HCT116 (cell line): ENCODE measurements around the gene FREY1. TPM values are rescaled to one million over a fixed set of nuclear protein-coding genes. Genes with fewer than 3 reads are reported as not detected.

Experiments used
- ATAC-seq: fragments of 200-7000 bp; cut with Tn5 transposase; 2 replicates; pipeline ENCODE4 v1.9.1; 2020; ENCODE audit warnings: mild to moderate bottlenecking, moderate library complexity
- BruUV-seq: library from RNA; stranded (reverse); fragments of 400-500 nt; replicated peaks from 2 replicates; lab custom pipeline; 2021; lab: Mats Ljungman, UMichigan
- CTCF ChIA-PET: fragments of 300-600 bp; sonication (Branson Sonifier 250); formaldehyde crosslinking; loops from one replicate; lab custom pipeline; 2021; ENCODE audit warnings: antibody characterized with exemption; lab: Charles Lee
- POLR2A ChIA-PET: fragments of 300-600, 350-600 bp; sonication (Branson Sonifier 250); formaldehyde crosslinking; loops from one replicate; lab custom pipeline; 2021; ENCODE audit warnings: antibody characterized with exemption; lab: Charles Lee
- RAD21 ChIA-PET, 2 experiments: fragments of 300-600 bp; sonication (Branson Sonifier 250); formaldehyde crosslinking; loops; one replicate each; lab custom pipeline; 2023; ENCODE audit warnings: low total read pairs in 2 of 2; ENCODE audit not compliant: uncharacterized antibody in 2 of 2, unreplicated experiment in 2 of 2, low non-redundant PET in 1 of 2; lab: Charles Lee
- DNase-seq: peaks from one replicate; pipeline ENCODE4 v3.0.0-alpha.2; 2010; ENCODE audit warnings: low read depth, low spot score
- H2AFZ ChIP-seq: fragments of 200-600 bp; shearing (Covaris generic), sonication (generic); 2 replicates; pipeline ENCODE4 v1.6.1; 2017; ENCODE audit warnings: low read depth, mixed run types, mixed read lengths, antibody characterized with exemption, low read length; ENCODE audit not compliant: poor library complexity, severe bottlenecking
- H3K27ac ChIP-seq: 2 replicates; pipeline ENCODE4 v1.5.1; 2012; ENCODE audit warnings: low read depth, low read length
- H3K27me3 ChIP-seq: fragments of 200-600 bp; sonication (generic); 2 replicates; pipeline ENCODE4 v1.6.1; 2016; ENCODE audit warnings: mixed run types, low read length, mixed read lengths; ENCODE audit not compliant: insufficient read depth
- H3K36me3 ChIP-seq, 2 experiments: fragments of 200-500 bp in 1 of 2; fragments of 200-600 bp in 1 of 2; sonication (Bioruptor generic) in 1 of 2; sonication (generic) in 1 of 2; 2 replicates each; pipeline versions ENCODE4 v1.5.1 to v1.6.1; 2014 to 2016; ENCODE audit warnings: low read length in 2 of 2, inconsistent platforms in 1 of 2, mixed read lengths in 1 of 2, mixed run types in 1 of 2; ENCODE audit not compliant: insufficient read depth in 2 of 2, control insufficient read depth in 1 of 2
- H3K4me1 ChIP-seq, 2 experiments: fragments of 200-600 bp in 1 of 2; sonication (generic) in 1 of 2; 2 replicates each; pipeline versions ENCODE4 v1.5.1 to v1.6.1; 2012 to 2017; ENCODE audit warnings: low read length in 2 of 2, inconsistent platforms in 1 of 2, mild to moderate bottlenecking in 1 of 2, mixed read lengths in 1 of 2, mixed run types in 1 of 2, moderate library complexity in 1 of 2; ENCODE audit not compliant: insufficient read depth in 2 of 2, control insufficient read depth in 1 of 2
- H3K4me2 ChIP-seq: fragments of 200-600 bp; sonication (generic); 2 replicates; pipeline ENCODE4 v1.6.1; 2017; ENCODE audit warnings: mixed run types, low read length, mixed read lengths
- H3K4me3 ChIP-seq, 2 experiments: fragments of 200-600 bp in 1 of 2; sonication (generic) in 1 of 2; replicated peaks in 1 of 2; 2 replicates each; pipeline ENCODE4 v1.5.1; 2011 to 2016; ENCODE audit warnings: low read length in 2 of 2, control low read depth in 1 of 2, low read depth in 1 of 2, mild to moderate bottlenecking in 1 of 2, mixed read lengths in 1 of 2, mixed run types in 1 of 2
- H3K79me2 ChIP-seq: fragments of 200-600 bp; sonication (generic); 2 replicates; pipeline ENCODE4 v1.6.1; 2017; ENCODE audit warnings: mild to moderate bottlenecking, mixed run types, low read length, moderate library complexity, mixed read lengths; ENCODE audit not compliant: insufficient read depth
- H3K9ac ChIP-seq: fragments of 200-600 bp; sonication (generic); 2 replicates; pipeline ENCODE4 v1.6.1; 2016; ENCODE audit warnings: low read length, mixed read lengths
- H3K9me2 ChIP-seq: fragments of 200-600 bp; sonication (generic), shearing (Covaris generic); 2 replicates; pipeline ENCODE4 v1.6.1; 2017; ENCODE audit warnings: mixed run types, mild to moderate bottlenecking, moderate library complexity; ENCODE audit not compliant: insufficient read depth
- H3K9me3 ChIP-seq, 2 experiments: fragments of 200-500 bp in 1 of 2; fragments of 200-600 bp in 1 of 2; sonication (Bioruptor generic) in 1 of 2; sonication (generic) in 1 of 2; 2 replicates each; pipeline ENCODE4 v1.6.1; 2014 to 2017; ENCODE audit warnings: low read length in 2 of 2, mixed read lengths in 2 of 2, inconsistent platforms in 1 of 2, low read depth in 1 of 2, mild to moderate bottlenecking in 1 of 2, mixed run types in 1 of 2, moderate library complexity in 1 of 2; ENCODE audit not compliant: control insufficient read depth in 1 of 2, insufficient read depth in 1 of 2
- H4K20me1 ChIP-seq: fragments of 200-600 bp; sonication (generic), shearing (Covaris generic); 2 replicates; pipeline ENCODE4 v1.6.1; 2017; ENCODE audit warnings: mixed run types, mild to moderate bottlenecking, moderate library complexity; ENCODE audit not compliant: insufficient read depth
- CEBPB ChIP-seq: IDR thresholded peaks from 2 replicates; pipeline ENCODE4 v1.6.1; 2012; ENCODE audit warnings: low read depth
- ELF1 ChIP-seq: IDR thresholded peaks from 2 replicates; pipeline ENCODE4 v1.6.1; 2012; ENCODE audit warnings: low read depth, borderline replicate concordance
- EZH2phosphoT487 ChIP-seq: fragments of 200-600 bp; IDR thresholded peaks from 2 replicates; pipeline ENCODE4 v1.6.1; 2018; ENCODE audit warnings: antibody characterized with exemption, borderline replicate concordance
- JUND ChIP-seq: IDR thresholded peaks from 2 replicates; pipeline ENCODE4 v1.6.1; 2012
- POLR2A ChIP-seq: IDR thresholded peaks from 2 replicates; pipeline ENCODE4 v1.7.0; 2011; ENCODE audit warnings: borderline replicate concordance; ENCODE audit not compliant: insufficient read depth, insufficient read length; ENCODE audit errors: extremely low read depth
- SIN3A ChIP-seq: IDR thresholded peaks from 2 replicates; pipeline ENCODE4 v1.6.1; 2012; ENCODE audit warnings: low read depth
- SRF ChIP-seq: IDR thresholded peaks from 2 replicates; pipeline ENCODE4 v1.6.1; 2012; ENCODE audit warnings: low read depth
- YY1 ChIP-seq: IDR thresholded peaks from 2 replicates; pipeline ENCODE4 v1.6.1; 2011; ENCODE audit warnings: low read length, low read depth, moderate library complexity, mild to moderate bottlenecking; ENCODE audit not compliant: insufficient replicate concordance; ENCODE audit errors: extremely low read depth
- intact Hi-C: fragments of 100-400 bp; cut with micrococcal nuclease; formaldehyde crosslinking; loops from 2 replicates; pipeline ENCODE4 v1.10.0; 2022
- total RNA-seq: library from RNA; stranded (reverse); gene quantifications from one replicate; pipeline ENCODE4 v1.2.1, GENCODE V29; 2021; ENCODE audit not compliant: unreplicated experiment
- TF ChIP-seq, protein P1 (sequence below): IDR thresholded peaks from 2 replicates; pipeline ENCODE4 v1.6.1; 2012
- TF ChIP-seq, protein P2 (sequence below): IDR thresholded peaks from 2 replicates; pipeline ENCODE4 v1.6.1; 2012
- TF ChIP-seq, protein P3 (sequence below), 3 experiments: fragments of 200-600 bp in 1 of 3; sonication (generic) in 1 of 3; IDR thresholded peaks in 2 of 3; conservative IDR thresholded peaks in 1 of 3; 2 replicates each; pipeline ENCODE4 v1.5.1; 2012 to 2017; ENCODE audit warnings: low read depth in 2 of 3, low read length in 2 of 3, antibody characterized with exemption in 1 of 3, borderline replicate concordance in 1 of 3, control low read depth in 1 of 3, mild to moderate bottlenecking in 1 of 3, mixed read lengths in 1 of 3, mixed run types in 1 of 3, moderate library complexity in 1 of 3; ENCODE audit not compliant: insufficient read depth in 1 of 3
- TF ChIP-seq, protein P4 (sequence below): IDR thresholded peaks from 2 replicates; pipeline ENCODE4 v1.6.1; 2012; ENCODE audit warnings: low read depth

Gene FREY1
- total RNA-seq, 1 experiment from 2014 or later = 0.96 TPM

DNA sequence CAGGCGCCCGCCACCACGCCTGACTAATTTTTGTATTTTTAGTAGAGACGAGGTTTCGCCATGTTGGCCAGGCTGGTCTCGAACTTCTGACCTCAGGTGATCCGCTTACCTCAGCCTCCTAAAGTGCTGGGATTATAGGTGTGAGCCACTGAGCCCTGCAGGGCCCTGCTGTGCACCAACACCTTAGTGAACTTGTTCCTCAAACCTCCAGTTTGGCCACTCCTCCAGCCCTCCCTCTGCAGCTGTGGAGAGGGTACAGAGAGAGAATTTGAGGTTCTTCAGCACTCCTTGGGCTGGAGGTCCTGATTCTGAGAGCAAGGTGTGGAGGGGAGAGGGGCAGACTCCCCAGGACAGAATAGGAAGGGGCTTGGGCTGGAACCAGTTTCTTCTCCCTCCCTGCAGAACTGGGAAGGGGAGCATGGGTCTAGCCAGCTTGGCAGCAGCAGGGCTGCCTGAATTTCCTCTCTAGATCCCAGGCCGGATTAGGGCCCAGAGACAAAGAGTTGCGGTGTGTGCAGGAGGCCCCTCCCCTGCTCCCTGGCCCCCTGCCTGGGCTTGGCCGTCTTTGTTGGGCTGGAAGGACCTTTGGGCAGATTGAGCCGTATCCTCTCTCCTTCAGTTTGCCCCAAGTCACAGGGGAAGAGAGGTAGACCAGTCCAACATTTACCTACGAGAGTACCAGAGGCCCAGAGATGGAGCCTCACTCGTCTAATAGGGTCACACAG, 12.9 kb upstream of the FREY1 start:
- ChIA-PET CTCF (no interaction called here), POLR2A (no interaction called here)
- ATAC-seq = no peak

DNA sequence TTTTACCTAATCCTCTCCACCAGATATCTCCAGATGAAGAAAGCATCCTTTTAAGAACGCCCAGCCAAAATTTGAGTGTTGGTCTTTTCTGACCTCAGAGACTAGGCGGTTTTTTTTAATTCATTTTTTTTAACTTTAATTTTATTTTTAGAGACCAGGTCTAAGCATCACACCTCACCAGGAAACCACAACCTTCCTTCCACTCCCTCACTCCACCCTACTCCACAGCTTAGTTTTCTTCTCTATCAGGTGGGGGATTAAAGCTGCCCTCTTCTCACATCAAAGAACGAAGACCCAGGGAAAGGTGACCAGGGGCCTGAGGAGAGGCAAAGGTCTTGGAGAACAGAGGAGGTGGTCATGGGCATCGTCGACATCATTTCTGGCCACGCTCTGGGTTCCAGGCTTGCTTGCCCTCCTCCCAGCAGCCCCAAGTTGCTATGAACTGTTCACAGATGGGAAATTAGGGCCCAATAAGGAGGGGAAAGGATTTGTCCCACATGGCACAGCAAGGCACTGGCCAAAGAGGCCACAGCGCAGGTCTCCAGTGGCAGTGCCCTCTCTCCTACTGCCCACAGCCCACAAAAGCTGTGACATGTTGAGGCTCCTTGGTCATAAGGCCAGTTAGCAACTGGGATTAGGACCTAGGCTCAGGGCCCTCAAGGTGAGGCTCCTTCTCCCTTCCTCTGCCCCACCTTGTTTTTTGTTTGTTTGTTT, 12.0 kb upstream of the FREY1 start:
- intact Hi-C loops = no loop called here
- POLR2A ChIA-PET = interaction anchor here (1.1 kb wide), 1 partner anchor 319 kb away, joined by 3 read pairs; no protein-coding TSS in a partner anchor
- Histone ChIP-seq H3K36me3 (peaks cover 0 to 3% of the 10 kb centered on the region in 2 experiments; a peak in 2 of 4 replicates), H3K4me3 (peak overlapping the region; percentile 84 to 95), H4K20me1 (no peaks in the 10 kb centered on the region), H3K4me2 (peak overlapping the region; percentile 93), H3K27ac (peak overlapping the region; percentile 85; the same call in 1 of the 2 replicates), H3K9ac (0 out of 2 replicates have a peak overlapping the region, but pooled peaks have one; percentile 80), H2AFZ (peak overlapping the region; percentile 40), H3K4me1 (peaks cover 17 to 31% of the 10 kb centered on the region in 2 experiments), H3K9me2 (no peaks in the 10 kb centered on the region), H3K79me2 (peaks cover 19% of the 10 kb centered on the region), H3K27me3 (no peaks in the 10 kb centered on the region), H3K9me3 (no peaks in the 10 kb centered on the region)
- ATAC-seq = no peak
- RAD21 ChIA-PET = no interaction called here
- BruUV-seq = no TSS peak
- no peak for DNase-seq
- CTCF ChIA-PET = no interaction called here
- TF ChIP-seq JUND (no peak), ELF1 (no peak), SIN3A (no peak), SRF (no peak), YY1 (no peak), POLR2A (no peak)
- TF ChIP-seq, protein P1, sequence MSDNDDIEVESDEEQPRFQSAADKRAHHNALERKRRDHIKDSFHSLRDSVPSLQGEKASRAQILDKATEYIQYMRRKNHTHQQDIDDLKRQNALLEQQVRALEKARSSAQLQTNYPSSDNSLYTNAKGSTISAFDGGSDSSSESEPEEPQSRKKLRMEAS = no peak
- TF ChIP-seq, protein P2, sequence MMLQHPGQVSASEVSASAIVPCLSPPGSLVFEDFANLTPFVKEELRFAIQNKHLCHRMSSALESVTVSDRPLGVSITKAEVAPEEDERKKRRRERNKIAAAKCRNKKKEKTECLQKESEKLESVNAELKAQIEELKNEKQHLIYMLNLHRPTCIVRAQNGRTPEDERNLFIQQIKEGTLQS = no peak
- TF ChIP-seq, protein P3, sequence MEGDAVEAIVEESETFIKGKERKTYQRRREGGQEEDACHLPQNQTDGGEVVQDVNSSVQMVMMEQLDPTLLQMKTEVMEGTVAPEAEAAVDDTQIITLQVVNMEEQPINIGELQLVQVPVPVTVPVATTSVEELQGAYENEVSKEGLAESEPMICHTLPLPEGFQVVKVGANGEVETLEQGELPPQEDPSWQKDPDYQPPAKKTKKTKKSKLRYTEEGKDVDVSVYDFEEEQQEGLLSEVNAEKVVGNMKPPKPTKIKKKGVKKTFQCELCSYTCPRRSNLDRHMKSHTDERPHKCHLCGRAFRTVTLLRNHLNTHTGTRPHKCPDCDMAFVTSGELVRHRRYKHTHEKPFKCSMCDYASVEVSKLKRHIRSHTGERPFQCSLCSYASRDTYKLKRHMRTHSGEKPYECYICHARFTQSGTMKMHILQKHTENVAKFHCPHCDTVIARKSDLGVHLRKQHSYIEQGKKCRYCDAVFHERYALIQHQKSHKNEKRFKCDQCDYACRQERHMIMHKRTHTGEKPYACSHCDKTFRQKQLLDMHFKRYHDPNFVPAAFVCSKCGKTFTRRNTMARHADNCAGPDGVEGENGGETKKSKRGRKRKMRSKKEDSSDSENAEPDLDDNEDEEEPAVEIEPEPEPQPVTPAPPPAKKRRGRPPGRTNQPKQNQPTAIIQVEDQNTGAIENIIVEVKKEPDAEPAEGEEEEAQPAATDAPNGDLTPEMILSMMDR (IDR thresholded peaks at IDR 0.05 in 2 of 3, conservative IDR thresholded peaks at IDR 0.05 in 1 of 3; ENCODE audit: borderline replicate concordance in 1 of 3, insufficient read depth in 1 of 3, low read depth in 2 of 3, low read length in 2 of 3) = no peak
- TF ChIP-seq, protein P4, sequence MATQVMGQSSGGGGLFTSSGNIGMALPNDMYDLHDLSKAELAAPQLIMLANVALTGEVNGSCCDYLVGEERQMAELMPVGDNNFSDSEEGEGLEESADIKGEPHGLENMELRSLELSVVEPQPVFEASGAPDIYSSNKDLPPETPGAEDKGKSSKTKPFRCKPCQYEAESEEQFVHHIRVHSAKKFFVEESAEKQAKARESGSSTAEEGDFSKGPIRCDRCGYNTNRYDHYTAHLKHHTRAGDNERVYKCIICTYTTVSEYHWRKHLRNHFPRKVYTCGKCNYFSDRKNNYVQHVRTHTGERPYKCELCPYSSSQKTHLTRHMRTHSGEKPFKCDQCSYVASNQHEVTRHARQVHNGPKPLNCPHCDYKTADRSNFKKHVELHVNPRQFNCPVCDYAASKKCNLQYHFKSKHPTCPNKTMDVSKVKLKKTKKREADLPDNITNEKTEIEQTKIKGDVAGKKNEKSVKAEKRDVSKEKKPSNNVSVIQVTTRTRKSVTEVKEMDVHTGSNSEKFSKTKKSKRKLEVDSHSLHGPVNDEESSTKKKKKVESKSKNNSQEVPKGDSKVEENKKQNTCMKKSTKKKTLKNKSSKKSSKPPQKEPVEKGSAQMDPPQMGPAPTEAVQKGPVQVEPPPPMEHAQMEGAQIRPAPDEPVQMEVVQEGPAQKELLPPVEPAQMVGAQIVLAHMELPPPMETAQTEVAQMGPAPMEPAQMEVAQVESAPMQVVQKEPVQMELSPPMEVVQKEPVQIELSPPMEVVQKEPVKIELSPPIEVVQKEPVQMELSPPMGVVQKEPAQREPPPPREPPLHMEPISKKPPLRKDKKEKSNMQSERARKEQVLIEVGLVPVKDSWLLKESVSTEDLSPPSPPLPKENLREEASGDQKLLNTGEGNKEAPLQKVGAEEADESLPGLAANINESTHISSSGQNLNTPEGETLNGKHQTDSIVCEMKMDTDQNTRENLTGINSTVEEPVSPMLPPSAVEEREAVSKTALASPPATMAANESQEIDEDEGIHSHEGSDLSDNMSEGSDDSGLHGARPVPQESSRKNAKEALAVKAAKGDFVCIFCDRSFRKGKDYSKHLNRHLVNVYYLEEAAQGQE = no peak

More for the DNA sequence above, 12.9 kb upstream of the FREY1 start:
- no TSS peak for BruUV-seq
- H3K4me2 ChIP-seq = no peak overlapping the region
- no peak for DNase-seq
- H3K79me2 ChIP-seq = peaks cover 27% of the 10 kb centered on the region
- H3K27ac ChIP-seq = no peak overlapping the region
- peaks cover 0 to 12% of the 10 kb centered on the region in 2 experiments; a peak in 3 of 4 replicates for H3K36me3 ChIP-seq
- H3K9me2 ChIP-seq = no peaks in the 10 kb centered on the region
- no peak overlapping the region for H3K9ac ChIP-seq
- RAD21 ChIA-PET = no interaction called here
- no peak overlapping the region for H2AFZ ChIP-seq
- H3K9me3 ChIP-seq = no peaks in the 10 kb centered on the region
- intact Hi-C loops = no loop called here
- H3K4me1 ChIP-seq = peaks cover 17 to 31% of the 10 kb centered on the region in 2 experiments
- no peak for TF ChIP-seq ELF1
- no peak for TF ChIP-seq EZH2phosphoT487
- TF ChIP-seq CEBPB = no peak
- TF ChIP-seq SRF = no peak
- H3K27me3 ChIP-seq = no peaks in the 10 kb centered on the region
- H4K20me1 ChIP-seq = no peaks in the 10 kb centered on the region
- no peak overlapping the region for H3K4me3 ChIP-seq
